Left lung (tissue), 10 donors: Measurements from ENCODE around the gene BCL11A. TPM values are rescaled to one million over a fixed set of nuclear protein-coding genes. Genes with fewer than 3 reads are reported as not detected.
A peak's percentile ranks its signal among the peaks of the same experiment; 100 is the strongest.

ENCODE experiments used
- ATAC-seq: fragments of 200-7000 bp; cut with Tn5 transposase; one replicate; pipeline ENCODE4 v1.9.1; 2020; ENCODE audit warnings: moderate library complexity
- DNase-seq, 4 donors: peaks; one replicate each; pipeline ENCODE4 v3.0.0-alpha.2; 2013 to 2020
- H3K27ac ChIP-seq, 2 donors: fragments of 200-600 bp; sonication (generic) in 1 of 2; one replicate each; pipeline versions ENCODE4 v1.5.0 to v1.8.0; 2020 to 2021
- H3K27me3 ChIP-seq, 2 donors: fragments of 200-600 bp; sonication (generic) in 1 of 2; one replicate each; pipeline versions ENCODE4 v1.5.0 to v1.8.0; 2020 to 2021
- H3K36me3 ChIP-seq, 2 donors: fragments of 200-600 bp; sonication (generic) in 1 of 2; one replicate each; pipeline versions ENCODE4 v1.5.0 to v1.8.0; 2020 to 2021
- H3K4me1 ChIP-seq, 2 donors: fragments of 200-600 bp; one replicate each; pipeline ENCODE4 v1.8.0; 2021
- H3K4me3 ChIP-seq, 2 donors: fragments of 200-600 bp; sonication (generic) in 1 of 2; one replicate each; pipeline versions ENCODE4 v1.5.0 to v1.8.0; 2020 to 2021; ENCODE audit warnings: mild to moderate bottlenecking in 1 of 2
- H3K9me3 ChIP-seq, 2 donors: fragments of 200-600 bp; sonication (generic) in 1 of 2; one replicate each; pipeline versions ENCODE4 v1.5.0 to v1.8.0; 2020 to 2021
- intact Hi-C, 2 donors: fragments of 100-400 bp; cut with DNase I; formaldehyde crosslinking; loops; one replicate each; pipeline versions ENCODE4 v1.11.2 to v1.14.2; 2022
- polyA plus RNA-seq, 6 donors: library from polyadenylated mRNA; unstranded; fragments of 120-200 nt; gene quantifications; one replicate each; pipeline ENCODE4 v1.2.1, GENCODE V29; 2013; ENCODE audit not compliant: insufficient read length in 6 of 6
- total RNA-seq, 2 donors: library from RNA; stranded (reverse); fragmentation: NEBNext Ultra II Directional; extraction: Animal tissue kit (Norgen Biotek cat#: 25700); gene quantifications; one replicate each; pipeline ENCODE4 v1.2.1, GENCODE V29; 2021
- TF ChIP-seq, protein P1 (sequence below), 2 donors: fragments of 200-600 bp; sonication (generic) in 1 of 2; IDR thresholded peaks; one replicate each; pipeline versions ENCODE4 v1.5.0 to v1.8.0; 2021; ENCODE audit warnings: antibody characterized with exemption in 2 of 2
- donor health status: DM: no; HTN: yes; CAD: no.
- donor health status: DM: no; HTN: no; CAD: no.

BCL11A gene
- total and polyA plus RNA-seq, 8 donors = 4.0 to 33.5 (median 24.9) TPM

- no peak for DNase-seq
- H3K27me3 ChIP-seq = no peaks in the 10 kb centered on the region
- H3K4me3 ChIP-seq = no peak overlapping the region
- intact Hi-C loops = no loop called here
- peaks cover 5 to 54% of the 10 kb centered on the region in 2 donors for H3K4me1 ChIP-seq
- H3K27ac ChIP-seq = peak overlapping the region in 1 of 2 donors; percentile 86
- TF ChIP-seq, protein P1, sequence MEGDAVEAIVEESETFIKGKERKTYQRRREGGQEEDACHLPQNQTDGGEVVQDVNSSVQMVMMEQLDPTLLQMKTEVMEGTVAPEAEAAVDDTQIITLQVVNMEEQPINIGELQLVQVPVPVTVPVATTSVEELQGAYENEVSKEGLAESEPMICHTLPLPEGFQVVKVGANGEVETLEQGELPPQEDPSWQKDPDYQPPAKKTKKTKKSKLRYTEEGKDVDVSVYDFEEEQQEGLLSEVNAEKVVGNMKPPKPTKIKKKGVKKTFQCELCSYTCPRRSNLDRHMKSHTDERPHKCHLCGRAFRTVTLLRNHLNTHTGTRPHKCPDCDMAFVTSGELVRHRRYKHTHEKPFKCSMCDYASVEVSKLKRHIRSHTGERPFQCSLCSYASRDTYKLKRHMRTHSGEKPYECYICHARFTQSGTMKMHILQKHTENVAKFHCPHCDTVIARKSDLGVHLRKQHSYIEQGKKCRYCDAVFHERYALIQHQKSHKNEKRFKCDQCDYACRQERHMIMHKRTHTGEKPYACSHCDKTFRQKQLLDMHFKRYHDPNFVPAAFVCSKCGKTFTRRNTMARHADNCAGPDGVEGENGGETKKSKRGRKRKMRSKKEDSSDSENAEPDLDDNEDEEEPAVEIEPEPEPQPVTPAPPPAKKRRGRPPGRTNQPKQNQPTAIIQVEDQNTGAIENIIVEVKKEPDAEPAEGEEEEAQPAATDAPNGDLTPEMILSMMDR (IDR thresholded peaks at IDR 0.05) = no peak
- H3K9me3 ChIP-seq = no peaks in the 10 kb centered on the region
- H3K36me3 ChIP-seq = no peaks in the 10 kb centered on the region
- ATAC-seq = no peak
Observed at GRCh38 chr2:60486067-60486466, 67.4 kb downstream of the BCL11A start.

DNA sequence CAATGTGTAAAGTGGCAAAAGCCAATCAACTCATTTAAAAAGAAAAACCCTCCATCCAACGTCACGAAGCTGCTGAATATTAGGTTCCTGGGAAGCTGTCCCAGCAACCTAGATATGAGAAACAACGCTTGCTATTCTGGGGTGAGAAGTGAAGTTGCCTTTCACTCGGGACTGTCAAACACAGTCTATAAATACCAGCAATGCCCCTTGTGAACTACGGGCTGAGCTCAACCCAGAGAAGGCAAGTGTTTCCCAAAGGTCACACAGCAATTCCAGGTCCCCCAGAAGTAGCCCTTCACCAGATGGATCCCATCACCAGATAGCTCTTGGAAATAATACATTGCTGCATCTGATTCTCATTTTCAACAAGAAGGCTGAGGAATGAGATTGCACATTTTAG is 67.9 kb downstream of the BCL11A start:
- TF ChIP-seq, protein P1 (IDR thresholded peaks at IDR 0.05) = no peak
- Histone ChIP-seq H3K27ac (peak overlapping the region in 1 of 2 donors; percentile 86), H3K9me3 (no peaks in the 10 kb centered on the region), H3K4me3 (no peak overlapping the region), H3K4me1 (peaks cover 5 to 59% of the 10 kb centered on the region in 2 donors), H3K27me3 (no peaks in the 10 kb centered on the region), H3K36me3 (no peaks in the 10 kb centered on the region)
- no peak for DNase-seq
- ATAC-seq = no peak
- intact Hi-C loops = no loop called here

- Histone ChIP-seq H3K27ac (peak overlapping the region in 1 of 2 donors; percentile 86), H3K27me3 (no peaks in the 10 kb centered on the region), H3K36me3 (no peaks in the 10 kb centered on the region), H3K4me1 (peaks cover 5 to 64% of the 10 kb centered on the region in 2 donors), H3K9me3 (no peaks in the 10 kb centered on the region), H3K4me3 (no peak overlapping the region)
- intact Hi-C loops = no loop called here
- TF ChIP-seq, protein P1 (IDR thresholded peaks at IDR 0.05) = no peak
- ATAC-seq = no peak
- no peak for DNase-seq
Observed at GRCh38 chr2:60485055-60485454, 68.4 kb downstream of the BCL11A start.

DNA sequence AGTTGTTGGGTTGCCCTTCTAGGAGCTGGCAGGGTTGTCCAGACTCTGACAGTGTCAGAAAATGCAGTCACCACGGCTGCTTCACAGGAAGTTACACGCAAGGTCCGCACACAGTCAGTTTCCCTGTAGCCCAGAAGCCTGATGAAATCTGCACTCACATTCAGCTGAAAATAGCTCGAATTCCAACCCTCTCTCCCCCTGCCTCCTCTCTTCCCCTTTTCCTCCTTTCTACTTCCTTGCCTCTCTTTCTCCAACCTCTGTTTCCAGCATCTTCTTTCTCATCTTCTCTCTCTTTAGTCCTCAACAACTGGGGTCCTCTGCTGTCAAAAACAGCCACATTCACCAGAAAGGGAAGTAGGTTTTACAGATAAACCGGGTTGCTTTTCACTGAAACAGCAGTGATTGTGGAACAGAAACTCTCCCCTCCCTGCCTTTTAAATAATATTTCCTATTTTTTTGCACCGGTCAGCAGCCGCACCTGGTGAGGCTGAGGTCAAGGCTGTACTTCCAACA is 69.3 kb downstream of the BCL11A start:
- ATAC-seq (peak; percentile 31), DNase-seq (peak in 1 of 4 donors; percentile 54)
- no peak overlapping the region for H3K4me3 ChIP-seq
- no peaks in the 10 kb centered on the region for H3K36me3 ChIP-seq
- peaks cover 5 to 64% of the 10 kb centered on the region in 2 donors for H3K4me1 ChIP-seq
- H3K27ac ChIP-seq = peak overlapping the region in 1 of 2 donors; percentile 86
- intact Hi-C loops = no loop called here
- TF ChIP-seq, protein P1 (IDR thresholded peaks at IDR 0.05) = no peak
- no peaks in the 10 kb centered on the region for H3K9me3 ChIP-seq
- no peaks in the 10 kb centered on the region for H3K27me3 ChIP-seq

- Histone ChIP-seq H3K4me1 (peaks cover 5 to 64% of the 10 kb centered on the region in 2 donors), H3K27ac (peak overlapping the region in 1 of 2 donors; percentile 86)
- TF ChIP-seq, protein P1 (IDR thresholded peaks at IDR 0.05) = no peak
Observed at GRCh38 chr2:60483401-60483800, 70.1 kb downstream of the BCL11A start.

More at GRCh38 chr2:60483401-60483800, 70.1 kb downstream of the BCL11A start:
- Histone ChIP-seq H3K36me3 (no peaks in the 10 kb centered on the region), H3K27me3 (no peaks in the 10 kb centered on the region), H3K4me3 (no peak overlapping the region), H3K9me3 (no peaks in the 10 kb centered on the region)
- intact Hi-C loops = no loop called here
- no peak for ATAC-seq
- no peak for DNase-seq
